K562 (cell line): ENCODE data around the gene PEAR1. TPM values are rescaled to one million over a fixed set of nuclear protein-coding genes. Genes with fewer than 3 reads are reported as not detected.
A peak's percentile ranks its signal among the peaks of the same experiment; 100 is the strongest.

Experiments
- ATAC-seq: fragments of 200-7000 bp; cut with Tn5 transposase; 3 replicates; pipeline ENCODE4 v1.9.1; 2020; ENCODE audit warnings: moderate library complexity
- BruUV-seq: library from RNA; stranded (reverse); fragments of 400-500 nt; replicated peaks from 2 replicates; lab custom pipeline; 2021; lab: Mats Ljungman, UMichigan
- CTCF ChIA-PET: fragments of 300-600 bp; formaldehyde crosslinking; extraction: SDS; loops from one replicate; lab custom pipeline; 2021; ENCODE audit warnings: low intra/inter-chr PET ratio; lab: Yijun Ruan, JAX
- POLR2A ChIA-PET: fragments of 300-600, 350-650 bp; sonication (Branson Sonifier 250); formaldehyde crosslinking; extraction: SDS; loops from one replicate; lab custom pipeline; 2021; ENCODE audit warnings: antibody characterized with exemption, inconsistent platforms; lab: Yijun Ruan, JAX
- DNase-seq, 4 experiments: peaks; one replicate each; pipeline versions ENCODE4 v3.0.0 to v3.0.0-alpha.2; 2011 to 2018; ENCODE audit warnings: low spot score in 3 of 4, mixed read lengths in 3 of 4; ENCODE audit errors: extremely low read depth in 1 of 4
- FAIRE-seq: peaks from 2 replicates; lab custom pipeline; 2011; peaks lifted over from hg19 to GRCh38; lab: Jason Lieb, UNC
- H2AFZ ChIP-seq: 2 replicates; pipeline ENCODE4 v1.6.0; 2011; ENCODE audit warnings: low read depth, low read length, control low read depth, inconsistent platforms
- H3K27ac ChIP-seq: fragments of 200-600 bp; 3 replicates; pipeline ENCODE4 v1.8.0; 2011; ENCODE audit warnings: low read depth, mild to moderate bottlenecking, control low read depth, inconsistent platforms, low read length, moderate library complexity, mixed read lengths; ENCODE audit errors: extremely low read depth
- H3K27me3 ChIP-seq, 2 experiments: fragments of 300-600 bp in 1 of 2; 2 replicates in 1 of 2; 3 replicates in 1 of 2; pipeline versions ENCODE4 v1.6.0 to v1.8.0; 2011; ENCODE audit warnings: inconsistent platforms in 2 of 2, low read length in 2 of 2, mild to moderate bottlenecking in 1 of 2, mixed read lengths in 1 of 2, moderate library complexity in 1 of 2; ENCODE audit not compliant: control insufficient read depth in 2 of 2, insufficient read depth in 2 of 2
- H3K36me3 ChIP-seq: fragments of 300-600 bp; 3 replicates; pipeline ENCODE4 v1.8.0; 2011; ENCODE audit warnings: mild to moderate bottlenecking, low read length, inconsistent platforms; ENCODE audit not compliant: control insufficient read depth, insufficient read depth
- H3K4me1 ChIP-seq, 2 experiments: fragments of 200-600 bp in 1 of 2; replicated peaks in 1 of 2; 2 replicates in 1 of 2; 3 replicates in 1 of 2; pipeline versions ENCODE4 v1.5.1 to v1.8.0; 2011; ENCODE audit warnings: inconsistent platforms in 2 of 2, low read length in 2 of 2, mild to moderate bottlenecking in 1 of 2, mixed read lengths in 1 of 2, moderate library complexity in 1 of 2; ENCODE audit not compliant: control insufficient read depth in 2 of 2, insufficient read depth in 2 of 2
- H3K4me2 ChIP-seq: 2 replicates; pipeline ENCODE4 v1.6.1; 2011; ENCODE audit warnings: low read length, control low read depth, inconsistent platforms, mixed read lengths; ENCODE audit not compliant: insufficient read depth
- H3K4me3 ChIP-seq: fragments of 200-600 bp; sonication (generic), shearing (Covaris generic); 2 replicates; pipeline ENCODE4 v1.5.1; 2016; ENCODE audit warnings: control low read depth, inconsistent platforms
- H3K79me2 ChIP-seq: fragments of 200-600 bp; 3 replicates; pipeline ENCODE4 v1.8.0; 2011; ENCODE audit warnings: low read length, inconsistent platforms; ENCODE audit not compliant: control insufficient read depth, insufficient read depth
- H3K9ac ChIP-seq, 2 experiments: 2 replicates each; pipeline versions ENCODE4 v1.6.0 to v1.6.1; 2011; ENCODE audit warnings: low read depth in 2 of 2, low read length in 2 of 2, control low read depth in 1 of 2, inconsistent platforms in 1 of 2, mild to moderate bottlenecking in 1 of 2, mixed read lengths in 1 of 2; ENCODE audit not compliant: insufficient read depth in 1 of 2
- H3K9me1 ChIP-seq: one replicate; pipeline ENCODE4 v1.6.0; 2011; ENCODE audit warnings: inconsistent platforms, mild to moderate bottlenecking, low read length, moderate library complexity; ENCODE audit not compliant: control insufficient read depth, insufficient read depth
- H3K9me3 ChIP-seq: replicated peaks from 2 replicates; pipeline ENCODE4 v1.5.1; 2011; ENCODE audit warnings: low read depth, low read length, inconsistent platforms; ENCODE audit not compliant: control insufficient read depth, insufficient read depth
- H4K20me1 ChIP-seq: replicated peaks from 2 replicates; pipeline ENCODE4 v1.6.1; 2011; ENCODE audit warnings: low read length, inconsistent platforms, mixed read lengths; ENCODE audit not compliant: control insufficient read depth, insufficient read depth
- ZBTB12 ChIP-seq: fragments of 250-450 bp; sonication (Bioruptor Pico); IDR thresholded peaks from 2 replicates; pipeline ENCODE4 v1.4.0; 2020
- ZNF512 ChIP-seq: IDR thresholded peaks from 2 replicates; pipeline ENCODE4 v1.6.1; 2016; ENCODE audit warnings: missing genetic modification characterization, missing compliant biosample characterization
- WGBS: fragments of 100-300 bp; shearing (Covaris generic); methylation state at CpG from one replicate; pipeline ENCODE4 v1.1.6; 2016; ENCODE audit warnings: low coverage, mixed read lengths; ENCODE audit not compliant: insufficient coverage; ENCODE audit errors: missing lambda C conversion rate; 5-methylcytosine and 5-hydroxymethylcytosine counted together
- in situ Hi-C: fragments of 300-500 bp; cut with MboI; formaldehyde crosslinking; loops from 4 replicates; pipeline ENCODE4 v1.15.0; 2018; ENCODE audit warnings: inconsistent platforms, mixed read lengths
- intact Hi-C: fragments of 100-400 bp; cut with micrococcal nuclease; formaldehyde crosslinking; loops from 2 replicates; pipeline ENCODE4 v1.14.2; 2022
- polyA plus RNA-seq, 8 experiments: library from polyadenylated mRNA; depleted of rRNA in 4 of 8; stranded (reverse) in 5 of 8; unstranded in 3 of 8; fragments of >200 nt; fragmentation: Nextera tagmentation in 2 of 8; fragmentation: Illumina TruSeq in 1 of 8; extraction: Ambion mirVana in 2 of 8; extraction: Trizol in 1 of 8; gene quantifications; 2 replicates each; pipeline versions ENCODE4 v1.2.1 to v1.2.3, GENCODE V29; 2011 to 2014; ENCODE audit warnings: inconsistent platforms in 1 of 8, missing spikeins in 1 of 8
- total RNA-seq, 7 experiments: library from RNA; depleted of rRNA in 6 of 7; stranded (reverse); fragments of >200 nt in 6 of 7; fragmentation: Illumina TruSeq in 2 of 7; extraction: Trizol in 2 of 7; gene quantifications; 2 replicates each; pipeline versions ENCODE4 v1.2.1 to v1.2.3, GENCODE V29; 2011 to 2021; ENCODE audit warnings: low replicate concordance in 1 of 7

Gene PEAR1
- total and polyA plus RNA-seq, 9 of the 15 experiments (the other 6 are each of a cell fraction or from before 2014, with no cell fraction given): 0.87 to 13.9 (median 6.1) TPM

DNA sequence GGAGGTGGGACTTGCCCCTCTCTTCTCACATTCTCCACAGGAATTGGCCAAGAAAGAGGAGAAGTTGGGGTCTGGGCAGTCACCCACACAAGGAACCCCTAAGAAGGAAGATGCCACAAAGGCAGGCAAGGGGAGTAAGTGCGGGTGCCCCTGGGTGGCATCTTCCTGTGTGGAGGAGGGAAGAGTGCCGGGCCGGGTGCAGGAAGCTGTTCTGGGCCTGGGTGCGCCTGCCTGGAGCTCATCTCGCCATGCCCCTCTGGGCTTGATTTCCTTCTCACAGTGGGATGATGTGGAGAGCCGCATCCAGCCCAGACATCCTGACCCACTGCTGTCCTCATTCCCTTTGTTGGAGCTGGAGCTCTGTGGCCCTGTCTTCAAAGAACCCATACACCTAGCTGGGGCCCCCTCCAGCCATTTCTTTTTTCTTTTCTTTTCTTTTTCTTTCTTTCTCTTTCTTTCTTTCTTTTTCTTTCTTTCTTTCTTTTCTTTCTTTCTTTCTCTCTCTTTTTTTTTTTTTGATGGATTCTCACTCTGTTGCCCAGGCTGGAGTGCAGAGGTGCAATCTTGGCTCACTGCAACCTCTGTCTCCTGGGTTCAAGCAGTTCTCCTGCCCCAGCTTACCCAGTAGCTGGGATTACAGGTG, 36.2 kb downstream of the PEAR1 start:
- peaks cover 19% of the 10 kb centered on the region in 2 experiments; a peak in 4 of 5 replicates for H3K4me1 ChIP-seq
- H3K9me3 ChIP-seq: no peaks in the 10 kb centered on the region
- H3K4me3 ChIP-seq: no peak overlapping the region
- no peaks in the 10 kb centered on the region for H3K36me3 ChIP-seq
- no peaks in the 10 kb centered on the region for H3K79me2 ChIP-seq
- H3K27ac ChIP-seq: no peak overlapping the region
- ATAC-seq (no peak), DNase-seq (no peak), FAIRE-seq (no peak)
- no TSS peak for BruUV-seq
- ChIA-PET POLR2A (interaction anchor here (1.1 to 1.3 kb wide), 3 partner anchors 37 to 116 kb away, joined by 3 to 5 read pairs (median 4); no protein-coding TSS in a partner anchor), CTCF (no interaction called here)
- H4K20me1 ChIP-seq: no peaks in the 10 kb centered on the region; the same call in 1 of the 2 replicates
- 0 out of 4 replicates have a peak overlapping the region, but pooled peaks of 1 of the 2 experiments have one; percentile 18 for H3K9ac ChIP-seq
- no peaks in the 10 kb centered on the region for H3K9me1 ChIP-seq
- H3K27me3 ChIP-seq: no peaks in the 10 kb centered on the region
- in situ Hi-C loops: loop anchor here (5.0 kb wide), 1 partner anchor 37 kb away; the partner anchor contains the start of gene PEAR1
- no peak overlapping the region for H2AFZ ChIP-seq
- no peak overlapping the region for H3K4me2 ChIP-seq
- TF ChIP-seq ZNF512 (tag): peak; percentile 63
- no peak for TF ChIP-seq ZBTB12 (CRISPR knock-in tag)
- TF ChIP-seq, all 486 proteins: peak for 1
- intact Hi-C loops: loop anchor here (2.0 to 5.0 kb wide), 3 partner anchors 29 to 228 kb away; no protein-coding TSS in a partner anchor
- WGBS: 35% methylated on average over 6 of the region's 6 CpGs
